NCI-H748 (cell line): Measurements from ENCODE around the gene SMOC2.
A peak's percentile ranks its signal among the peaks of the same experiment; 100 is the strongest.
"Not testable (repeated sequence)": the region's sequence is repeated elsewhere in the genome, so short reads cannot be mapped to it uniquely, and the experiment has no call there.

Experiments used
- DNase-seq: peaks from one replicate; lab custom pipeline; 2025; ENCODE audit not compliant: unreplicated experiment; lab: John Stamatoyannopoulos, UW

SMOC2 gene

DNA sequence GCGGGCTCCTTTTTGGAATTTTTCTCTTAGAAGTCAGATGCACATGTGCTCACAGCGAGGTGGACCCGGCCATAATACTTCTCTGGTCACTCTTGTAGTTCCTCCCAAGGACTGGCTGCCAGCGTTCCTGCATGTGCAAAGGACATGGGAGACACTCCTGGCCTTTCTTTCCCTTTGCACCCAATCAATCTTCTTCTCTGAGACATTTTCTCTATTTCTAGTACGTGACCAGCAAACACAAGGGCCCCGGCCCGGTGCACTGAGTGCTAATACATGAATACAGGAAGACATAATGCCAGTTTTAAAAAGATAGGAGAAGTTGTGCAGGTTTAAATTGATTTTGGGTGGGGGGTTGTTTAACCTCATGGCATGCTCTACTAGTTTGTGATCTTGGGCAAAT is 233.6 kb downstream of the SMOC2 start:
- no peak for DNase-seq

GRCh38 chr6:168675375-168675774 is 234.4 kb downstream of the SMOC2 start:
- no peak for DNase-seq

DNA sequence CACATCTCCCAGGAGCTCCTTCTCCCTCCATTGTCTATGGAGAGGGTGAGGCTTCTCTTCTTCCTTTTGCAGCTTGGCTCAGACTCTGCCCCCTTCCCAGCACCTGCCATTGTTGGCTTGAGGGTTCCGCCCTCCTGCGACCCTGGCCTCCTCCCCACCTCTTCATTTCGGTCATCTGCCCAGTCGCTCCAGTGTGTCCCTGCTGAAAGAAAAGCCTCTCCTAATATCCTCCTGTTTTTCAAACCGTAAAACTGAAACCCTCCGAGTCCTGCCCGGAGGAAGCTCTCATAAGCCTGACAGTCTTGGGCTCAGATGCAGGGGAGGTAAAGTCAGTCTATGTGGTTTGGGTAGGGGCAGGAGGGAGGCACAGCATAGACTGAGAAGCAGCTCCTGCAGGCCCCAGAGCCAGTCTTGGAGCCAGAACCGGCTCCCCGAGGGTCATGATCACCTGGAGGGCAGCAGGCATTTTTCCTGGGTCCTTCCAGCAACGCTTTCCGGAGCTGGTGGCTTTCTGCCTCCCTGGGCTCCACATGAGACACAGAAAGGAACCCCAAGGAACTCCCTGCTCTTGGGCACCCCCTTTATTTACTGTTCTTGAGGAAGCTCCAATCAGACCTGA is 235.1 kb downstream of the SMOC2 start:
- DNase-seq = no peak

- DNase-seq = no peak
These were observed 235.8 kb downstream of the SMOC2 start for GRCh38 chr6:168676552-168677322.

GRCh38 chr6:168677323-168677781 is 236.4 kb downstream of the SMOC2 start:
- DNase-seq = not testable (repeated sequence)

- DNase-seq = peak; percentile 66
These were observed 237.1 kb downstream of the SMOC2 start for GRCh38 chr6:168678077-168678476.

GRCh38 chr6:168678588-168678987 is 237.6 kb downstream of the SMOC2 start:
- DNase-seq = no peak

- DNase-seq = no peak
These were observed 240.8 kb downstream of the SMOC2 start for GRCh38 chr6:168681748-168682147.

DNA sequence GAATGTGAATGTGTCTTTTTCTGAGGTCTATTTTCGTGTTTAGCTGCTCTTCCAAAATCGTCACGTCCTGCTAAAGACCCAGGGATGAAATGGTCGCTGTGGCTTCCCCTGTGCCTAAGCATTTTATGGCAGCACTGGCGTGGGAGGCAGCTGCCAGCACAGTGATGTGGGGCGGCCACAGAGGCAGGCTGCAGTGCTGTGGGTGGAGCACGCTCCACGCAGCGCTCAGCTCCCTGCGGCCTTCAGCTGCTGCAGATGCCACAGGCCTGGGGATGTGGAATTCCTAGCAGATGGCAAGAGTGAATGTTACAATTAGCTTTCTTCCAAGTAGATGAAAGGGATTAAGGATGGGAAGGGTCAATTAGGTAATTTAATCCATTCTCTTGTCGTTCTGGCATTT is 242.6 kb downstream of the SMOC2 start:
- no peak for DNase-seq

GRCh38 chr6:168684471-168684870 is 243.5 kb downstream of the SMOC2 start:
- no peak for DNase-seq

GRCh38 chr6:168684906-168685305 is 243.9 kb downstream of the SMOC2 start:
- DNase-seq = no peak

DNA sequence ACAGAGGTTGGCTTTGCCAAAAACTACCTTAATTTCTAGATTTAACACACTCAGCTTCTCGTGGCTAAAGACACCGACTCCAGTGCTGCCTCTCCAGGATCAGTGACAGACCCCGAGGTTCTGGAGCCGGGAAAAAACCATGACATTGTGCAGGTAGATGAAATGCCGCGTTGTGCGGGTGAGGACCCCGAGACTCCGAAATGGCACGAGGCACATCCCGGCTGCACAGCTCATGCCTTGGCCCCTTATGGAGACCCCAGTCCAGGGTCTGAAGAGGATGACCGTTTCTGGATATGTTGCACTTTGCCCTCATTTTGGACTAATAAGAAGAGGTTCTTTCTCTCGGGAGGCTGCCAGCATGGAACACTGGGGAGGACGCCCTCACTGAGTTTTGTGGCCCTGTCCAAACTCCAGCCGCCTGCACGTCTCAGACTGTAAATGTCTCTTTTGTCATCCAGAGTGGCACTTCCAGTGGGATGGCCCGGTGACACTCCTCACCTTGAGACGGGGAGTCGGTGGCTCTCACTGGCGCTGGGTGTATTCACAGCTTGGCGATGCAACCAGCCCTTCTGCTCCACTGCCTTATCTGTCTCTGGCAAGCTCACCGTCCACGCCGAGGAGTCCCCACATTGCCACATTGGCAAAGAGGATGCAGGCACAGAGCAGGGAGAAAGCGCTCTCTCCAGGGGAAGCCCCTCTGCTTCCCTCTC is 245.2 kb downstream of the SMOC2 start:
- DNase-seq = no peak

- DNase-seq = no peak
These were observed 246.1 kb downstream of the SMOC2 start for GRCh38 chr6:168686831-168687730.

DNA sequence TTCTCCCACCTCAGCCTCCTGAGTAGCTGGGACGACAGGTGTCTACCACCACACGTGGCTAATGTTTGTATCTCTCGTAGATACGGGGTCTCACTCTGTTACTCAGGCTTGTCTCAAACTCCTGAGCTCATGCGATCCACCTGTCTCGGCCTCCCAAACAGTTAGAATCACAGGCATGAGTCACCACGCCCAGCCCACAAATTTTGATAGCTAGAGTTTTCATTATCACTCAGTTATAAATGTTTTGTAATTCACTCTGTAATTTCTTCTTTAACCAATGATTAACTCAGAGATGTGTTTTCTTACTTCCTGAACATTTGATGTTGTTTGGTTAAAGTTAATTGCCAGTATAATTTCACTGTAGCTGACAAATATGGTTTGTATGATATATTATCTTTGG is 249.3 kb downstream of the SMOC2 start:
- DNase-seq = no peak

- DNase-seq = no peak
These were observed 250.8 kb downstream of the SMOC2 start for GRCh38 chr6:168691774-168692173.

- DNase-seq = no peak
These were observed 251.4 kb downstream of the SMOC2 start for GRCh38 chr6:168692193-168692914.

DNA sequence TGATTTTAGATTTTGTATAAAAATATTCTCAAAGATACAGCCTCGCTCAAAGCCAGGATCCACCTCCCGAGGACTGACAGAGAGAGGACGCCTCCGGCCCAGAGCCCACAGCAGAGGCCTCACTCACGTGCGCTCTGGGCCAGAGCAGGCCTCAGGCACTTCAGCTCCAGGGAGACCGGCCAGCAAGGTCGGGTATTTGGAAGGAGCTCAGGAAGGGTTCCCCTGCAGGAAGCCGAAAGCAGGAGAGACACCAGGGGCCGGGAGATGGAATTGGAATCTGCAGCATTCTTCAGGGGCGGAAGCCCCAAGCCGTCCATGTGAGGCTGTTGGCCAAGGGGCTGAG is 251.9 kb downstream of the SMOC2 start:
- not testable (repeated sequence) for DNase-seq

- not testable (repeated sequence) for DNase-seq
These were observed 253.8 kb downstream of the SMOC2 start for GRCh38 chr6:168694797-168695196.

DNA sequence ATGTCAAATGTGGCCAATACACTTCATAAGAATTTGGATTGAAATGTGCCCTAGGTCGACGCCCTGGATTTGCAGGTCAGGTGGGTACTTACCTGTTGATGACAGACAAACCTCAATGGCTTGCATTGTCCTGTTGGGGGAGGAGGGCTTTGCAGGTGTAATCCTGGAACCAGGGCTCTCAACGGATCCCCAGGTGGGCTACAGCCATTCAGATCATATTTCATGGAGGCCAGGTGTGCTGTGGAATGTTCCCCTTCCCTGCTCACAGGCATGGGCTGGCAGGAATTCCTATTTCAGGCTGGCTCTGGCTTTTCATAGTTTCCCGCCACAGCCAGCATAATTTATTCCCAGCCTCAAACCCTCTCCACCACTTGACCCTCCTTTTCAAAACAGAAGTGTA is 254.7 kb downstream of the SMOC2 start:
- DNase-seq = peak; percentile 87

GRCh38 chr6:168698923-168699322 is 257.9 kb downstream of the SMOC2 start:
- DNase-seq = no peak
